ENCODE data around the gene SBK3. TPM values are rescaled to one million over a fixed set of nuclear protein-coding genes. Genes with fewer than 3 reads are reported as not detected.
"Not testable (repeated sequence)": the region's sequence is repeated elsewhere in the genome, so short reads cannot be mapped to it uniquely, and the experiment has no call there.

Gene SBK3
- total and polyA plus RNA-seq, 2 of the 8 experiments (the other 6 are each of a cell fraction or from before 2014, with no cell fraction given), result 0.76 to 1.5 TPM

DNA sequence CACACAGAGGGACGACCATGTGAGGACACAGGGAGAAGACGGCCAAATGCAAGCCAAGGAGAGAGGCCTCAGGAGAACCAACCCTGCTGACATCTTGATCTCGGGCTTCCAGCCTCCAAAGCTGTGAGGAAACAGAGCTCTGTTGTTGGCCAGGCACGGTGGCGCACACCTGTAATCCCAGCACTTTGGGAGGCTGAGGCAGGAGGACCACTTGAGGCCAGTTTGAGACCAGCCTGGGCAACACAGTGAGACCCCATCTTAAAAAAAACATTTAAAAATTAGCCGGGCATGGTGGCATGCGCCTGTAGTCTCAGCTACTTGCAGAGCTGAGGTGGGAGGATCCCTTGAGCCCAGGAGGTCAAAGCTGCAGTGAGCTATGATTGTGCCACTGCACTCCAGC lies 11.1 kb downstream of the SBK3 start:
- FAIRE-seq, result not testable (repeated sequence)

More for the DNA sequence above, 11.1 kb downstream of the SBK3 start:
- not testable (repeated sequence) for H3K4me2 ChIP-seq (ENCODE audit: insufficient read depth in 1 of 2, low read depth in 2 of 2, low read length in 2 of 2); H3K27me3 ChIP-seq (replicated peaks in 1 of 4; ENCODE audit: control insufficient read depth in 3 of 4, extremely low read depth in 1 of 4, insufficient read depth in 3 of 4, low read length in 3 of 4); H3K36me3 ChIP-seq (ENCODE audit: control insufficient read depth in 2 of 4, insufficient read depth in 4 of 4, low read length in 3 of 4); H3K18ac ChIP-seq (ENCODE audit: extremely low read depth, low read length); H4K5ac ChIP-seq (ENCODE audit: insufficient read length, low read depth, low read length); H4K8ac ChIP-seq (ENCODE audit: extremely low read depth, insufficient read depth, low read length); H2BK20ac ChIP-seq (ENCODE audit: low read length); H2BK120ac ChIP-seq (replicated peaks; ENCODE audit: low read depth, low read length); H4K20me1 ChIP-seq (replicated peaks in 1 of 2; ENCODE audit: control insufficient read depth in 1 of 2, insufficient read depth in 2 of 2, low read length in 2 of 2); H3K9me3 ChIP-seq (ENCODE audit: insufficient read depth in 2 of 2, low read depth in 1 of 2, low read length in 1 of 2); H3K56ac ChIP-seq (replicated peaks; ENCODE audit: insufficient read length, low read depth, low read length); H3K79me2 ChIP-seq (ENCODE audit: control insufficient read depth in 1 of 2, insufficient read depth in 2 of 2, low read length in 2 of 2); H3K79me1 ChIP-seq (ENCODE audit: low read depth, low read length); H2BK12ac ChIP-seq (ENCODE audit: low read depth, low read length); H3K4ac ChIP-seq (replicated peaks; ENCODE audit: insufficient read length, low read depth, low read length); H3K4me3 ChIP-seq (ENCODE audit: extremely low read depth in 1 of 4, insufficient read depth in 2 of 4, low read depth in 3 of 4, low read length in 4 of 4); DNase-seq (ENCODE audit: low read depth in 1 of 2, low spot score in 2 of 2); H2BK15ac ChIP-seq (ENCODE audit: low read length); H3K23ac ChIP-seq (ENCODE audit: insufficient read length); H2AK5ac ChIP-seq (ENCODE audit: low read depth, low read length); H3K14ac ChIP-seq (ENCODE audit: insufficient read length); H2AFZ ChIP-seq (ENCODE audit: low read length); H4K91ac ChIP-seq (replicated peaks; ENCODE audit: insufficient read length, low read length); H2BK5ac ChIP-seq (ENCODE audit: low read depth, low read length); H3K23me2 ChIP-seq (ENCODE audit: low read depth, low read length); H3K27ac ChIP-seq (ENCODE audit: low read depth, low read length); H3K9ac ChIP-seq (replicated peaks in 1 of 4; ENCODE audit: extremely low read depth in 1 of 4, low read depth in 3 of 4, low read length in 3 of 4)
- WGBS, 2 experiments (ENCODE audit: extremely low coverage in 1 of 2, insufficient coverage in 1 of 2, insufficient read length in 1 of 2, insufficient replicate concordance in 2 of 2, low coverage in 1 of 2, low lambda C conversion rate in 2 of 2, missing lambda C conversion rate in 1 of 2), result 90% methylated on average over 7 of the region's 7 CpGs; no CpG with 5 or more reads in 1 of the 2 experiments
- peaks cover 0 to 16% (median 3%) of the 10 kb centered on the region in 4 experiments; a peak in 4 of 7 replicates for H3K4me1 ChIP-seq (replicated peaks in 1 of 4; ENCODE audit: control insufficient read depth in 3 of 4, insufficient read depth in 4 of 4, low read length in 3 of 4)
- CTCF ChIA-PET (ENCODE audit: partially characterized antibody), result interaction anchor here (2.4 kb wide), 1 partner anchor 66 kb away, joined by 9 read pairs; no protein-coding TSS in a partner anchor
- POLR2A ChIA-PET (ENCODE audit: partially characterized antibody), result interaction anchor here (1.2 to 1.3 kb wide), 2 partner anchors 12 to 65 kb away, joined by 4 to 5 read pairs; partner anchors contain the start of gene FIZ1
